NCI-H2107 treated with DMSO at 0.1 percent for 48 hours (cell line): Measurements from ENCODE around the gene MRPL14.

Experiments used
- DNase-seq: peaks from one replicate; lab custom pipeline; 2025; ENCODE audit not compliant: unreplicated experiment; lab: John Stamatoyannopoulos, UW

Gene MRPL14

GRCh38 chr6:44081753-44082152 lies 45.5 kb downstream of the MRPL14 start:
- DNase-seq, result no peak

DNA sequence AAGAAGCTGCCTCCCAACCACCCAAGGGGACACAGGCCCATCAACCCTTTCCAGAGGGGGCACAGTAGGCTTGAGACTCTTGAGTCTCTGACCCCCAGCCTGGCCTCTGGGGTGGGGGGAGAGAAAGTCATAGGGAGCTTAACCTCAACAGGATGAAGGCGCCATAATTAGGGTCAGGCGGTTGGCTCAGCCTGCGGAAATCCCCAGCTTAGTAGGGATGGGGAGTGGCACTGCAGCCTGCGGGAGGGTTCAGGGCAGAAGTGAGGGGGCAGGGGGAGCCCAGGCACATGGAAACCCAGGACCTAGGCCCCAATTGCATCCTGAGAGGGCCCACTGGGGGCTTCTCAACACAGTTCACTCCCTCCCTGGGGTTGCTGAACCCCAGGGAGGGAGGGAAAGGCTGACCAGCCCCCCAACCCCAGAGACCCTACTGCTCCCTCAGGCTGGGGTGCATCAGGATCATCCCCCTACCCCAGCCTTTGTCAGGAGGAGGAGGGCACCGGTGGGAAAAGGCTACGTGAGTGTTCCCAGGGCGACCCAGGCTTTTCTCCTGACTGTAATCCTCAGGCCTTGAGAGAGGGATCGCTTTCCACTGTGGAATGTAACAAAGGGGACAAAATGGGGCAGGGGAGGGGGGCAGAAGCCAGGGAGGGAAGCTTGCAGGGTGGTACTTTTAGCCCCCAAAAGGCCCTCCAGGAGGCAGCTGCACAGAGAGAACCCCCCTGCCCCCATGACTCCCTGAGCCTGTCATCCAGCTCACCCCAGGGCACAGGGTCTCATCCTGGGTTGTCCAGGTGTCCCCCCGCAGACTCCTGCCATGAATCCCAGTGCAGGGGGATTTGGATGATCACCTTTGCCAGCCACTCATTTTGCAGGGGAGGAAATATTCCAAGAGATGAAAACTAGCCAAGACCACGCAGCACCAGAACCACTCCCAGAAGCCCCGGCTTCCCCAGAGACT lies 46.4 kb downstream of the MRPL14 start:
- DNase-seq, result no peak

DNA sequence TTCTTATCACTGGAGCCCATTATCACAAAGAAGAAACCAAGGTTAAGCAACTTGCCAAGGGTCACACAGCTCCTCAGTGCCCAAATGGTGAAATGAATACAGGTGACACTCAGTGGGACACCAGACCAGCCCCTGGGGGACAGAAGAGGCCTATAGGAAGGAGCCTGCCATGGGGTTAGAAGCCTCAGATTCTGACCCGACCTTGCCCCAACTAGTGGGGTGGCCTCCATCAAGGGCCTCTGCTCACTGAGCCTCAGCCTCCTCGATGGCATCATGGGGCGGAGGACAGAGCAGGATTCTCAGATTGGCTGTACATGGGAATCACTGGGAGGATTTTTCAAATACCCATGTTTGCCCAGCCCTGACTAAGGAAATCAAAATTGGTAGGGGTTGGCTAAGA lies 47.6 kb downstream of the MRPL14 start:
- no peak for DNase-seq

DNA sequence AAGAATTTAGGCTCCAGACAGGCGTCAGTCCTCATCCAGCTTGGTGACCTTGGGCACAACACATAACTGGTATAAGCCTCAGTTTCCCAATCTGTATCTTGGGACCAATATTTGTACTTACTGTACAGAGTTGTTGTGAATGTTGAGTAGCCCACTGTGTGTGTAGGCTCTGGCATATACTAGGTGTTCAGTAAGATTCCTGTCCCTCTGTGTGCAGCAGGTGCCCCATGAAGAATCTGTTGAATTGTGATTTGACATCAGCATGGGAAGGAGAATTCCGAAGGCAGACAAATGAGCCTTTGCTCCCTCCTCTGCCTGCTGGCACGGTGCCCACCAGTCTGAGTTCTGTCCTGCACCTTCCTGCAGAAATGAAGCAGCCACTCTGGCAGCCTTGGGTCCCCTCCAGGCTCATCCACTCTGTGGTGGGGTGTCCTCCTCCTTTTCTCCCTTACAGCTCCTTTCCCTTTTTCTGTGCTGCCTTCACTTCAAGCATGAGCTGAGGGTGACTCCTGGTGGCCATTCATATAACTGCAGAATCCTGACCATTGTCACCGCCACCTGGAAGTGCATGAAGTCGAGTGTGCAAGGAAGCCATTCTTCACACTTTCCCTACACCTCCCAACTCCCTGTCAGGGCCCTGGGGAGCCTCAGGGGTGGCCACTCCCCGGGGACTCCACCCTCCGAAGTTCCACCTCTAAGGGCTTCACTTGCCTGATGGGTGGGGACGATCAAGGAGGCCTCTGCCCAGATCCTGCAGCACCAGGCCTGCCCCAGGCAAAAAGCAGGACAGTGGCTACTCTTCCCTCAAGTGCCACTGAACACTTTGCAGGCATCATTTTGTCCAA lies 48.2 kb downstream of the MRPL14 start:
- DNase-seq, result no peak

GRCh38 chr6:44078219-44078826 lies 48.9 kb downstream of the MRPL14 start:
- no peak for DNase-seq

DNA sequence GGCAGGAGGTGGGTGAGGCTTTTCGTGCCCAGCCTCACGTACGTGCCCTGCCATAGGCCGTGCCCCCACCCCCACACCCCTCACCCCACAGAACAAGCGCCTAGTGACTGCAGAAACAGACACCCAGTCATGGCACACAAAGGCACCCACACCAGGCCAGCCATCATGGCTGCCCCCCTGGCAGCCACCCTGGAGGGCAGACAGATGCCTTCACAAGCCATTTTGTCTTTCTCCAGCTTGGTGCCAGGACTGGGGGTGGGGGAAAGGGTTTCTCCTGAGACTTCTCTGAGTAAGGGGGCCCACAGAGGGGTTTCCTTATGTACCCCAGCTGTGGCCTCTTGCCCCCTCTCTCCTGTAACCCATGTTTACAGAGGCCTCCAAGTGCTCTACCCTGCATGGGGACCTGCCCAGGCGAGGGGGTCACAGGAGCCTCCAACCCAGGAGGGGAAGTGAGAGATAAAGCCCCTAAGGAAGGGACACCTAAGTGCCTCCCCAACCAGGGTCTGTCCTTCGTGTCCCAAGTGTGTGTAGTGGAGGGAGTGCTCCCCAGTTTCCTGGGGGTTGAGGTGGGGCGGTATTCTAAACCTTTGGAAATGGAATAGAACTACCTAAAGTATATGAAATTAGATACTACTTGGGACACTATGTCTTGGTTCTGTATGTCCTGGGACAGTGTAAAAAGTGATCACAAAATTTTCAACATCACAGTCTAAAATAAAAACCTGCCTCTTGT lies 49.9 kb downstream of the MRPL14 start:
- DNase-seq, result no peak

DNA sequence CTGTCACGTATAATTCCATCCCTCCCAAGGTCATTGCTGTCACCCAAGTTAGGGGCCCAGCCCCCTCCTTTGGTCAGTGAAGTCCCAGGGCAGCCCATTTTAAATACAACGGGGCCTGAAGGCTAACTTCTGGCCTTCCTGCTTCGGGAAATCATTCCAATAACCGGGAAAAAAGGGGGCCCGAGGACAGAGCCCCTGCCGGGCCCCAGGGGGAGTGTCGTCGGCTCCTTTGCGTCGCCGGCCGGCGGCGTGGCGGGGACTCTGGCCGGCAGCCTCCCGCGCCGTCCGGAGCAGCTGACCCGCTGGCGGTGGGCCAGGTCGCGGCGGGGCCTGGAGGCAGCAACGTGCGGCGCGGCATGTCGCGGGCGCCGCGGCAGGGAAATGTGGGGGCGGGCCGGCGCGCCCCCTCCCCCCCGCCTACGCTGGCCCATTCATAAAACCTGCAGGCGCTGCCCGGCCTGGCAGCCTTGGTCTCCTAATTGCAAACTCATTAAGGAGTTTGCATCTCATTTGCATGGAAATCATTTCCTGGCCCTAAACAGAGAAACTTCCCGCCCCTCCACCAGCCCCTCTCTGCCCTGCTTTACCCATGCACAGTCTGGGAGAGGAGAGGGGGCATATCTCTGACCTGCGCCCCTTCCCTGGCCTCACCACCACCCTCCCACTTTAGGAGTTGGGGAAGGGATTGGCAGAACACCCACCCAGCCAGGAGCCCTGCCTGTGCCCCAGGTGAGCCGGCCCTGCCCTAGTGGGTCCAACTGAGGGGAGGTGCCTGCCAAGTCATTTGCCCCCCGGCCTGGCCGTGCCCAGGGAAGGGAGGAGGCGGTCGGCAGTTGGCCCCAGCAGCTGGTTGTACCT lies 50.7 kb downstream of the MRPL14 start:
- DNase-seq, result no peak

GRCh38 chr6:44075647-44076355 lies 51.5 kb downstream of the MRPL14 start:
- no peak for DNase-seq

DNA sequence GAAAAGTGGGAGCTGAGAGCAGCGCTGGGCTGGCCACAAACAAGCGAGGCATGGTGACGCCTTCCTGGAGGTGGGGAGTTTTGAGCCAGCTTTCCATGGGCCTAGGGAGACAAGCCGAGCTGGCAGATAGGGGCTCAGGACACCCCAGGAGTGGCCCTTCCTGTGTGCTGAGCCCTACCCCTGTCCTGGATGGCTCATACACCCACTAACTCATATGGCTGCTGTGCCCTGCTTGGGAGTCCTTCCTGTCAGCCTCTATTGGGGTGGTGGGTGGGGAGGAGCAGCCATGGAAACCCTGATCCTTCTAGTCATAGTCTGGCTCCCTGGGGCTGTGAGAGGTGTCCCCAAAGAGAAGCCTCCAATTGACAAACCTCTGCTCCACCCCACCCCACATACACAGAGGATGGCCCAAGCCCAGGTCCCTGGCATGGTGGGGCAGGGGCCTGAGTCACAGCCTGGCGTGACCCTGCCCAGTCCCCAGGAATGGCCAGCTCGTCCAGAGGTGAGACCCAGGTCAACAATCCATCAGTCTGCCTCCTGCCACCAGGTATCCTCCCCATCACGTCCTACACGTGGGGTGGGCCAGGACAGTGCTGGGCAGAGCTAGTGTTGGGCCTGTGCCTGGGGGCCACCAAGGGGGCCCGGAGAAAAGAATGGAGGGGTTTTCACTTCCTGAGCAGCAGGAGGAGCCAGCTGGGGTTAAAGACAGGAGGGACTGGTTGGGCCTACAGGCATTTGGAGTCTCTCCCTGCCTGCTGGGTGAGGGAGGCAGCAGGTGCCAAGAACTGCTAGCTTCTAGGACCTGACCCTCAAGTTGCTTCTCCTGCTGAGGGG lies 52.2 kb downstream of the MRPL14 start:
- no peak for DNase-seq

DNA sequence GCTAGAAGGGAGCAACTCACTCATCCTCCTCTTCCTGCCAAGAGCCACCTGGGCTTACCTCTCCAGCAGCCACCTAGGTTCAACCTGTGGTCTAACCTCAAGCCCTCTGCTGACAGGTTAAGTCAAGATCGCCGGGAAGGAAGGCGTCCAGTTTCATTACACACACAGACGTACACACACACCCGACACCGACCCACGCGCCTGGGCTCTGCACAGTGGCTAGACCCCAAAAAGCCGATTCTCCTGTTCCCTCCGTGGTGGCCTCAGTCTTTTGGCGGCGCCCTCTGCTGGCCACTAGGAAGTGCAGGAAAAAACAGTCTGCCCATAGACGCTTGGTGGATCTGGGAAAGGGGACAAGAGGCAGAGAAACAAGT lies 52.8 kb downstream of the MRPL14 start:
- no peak for DNase-seq

DNA sequence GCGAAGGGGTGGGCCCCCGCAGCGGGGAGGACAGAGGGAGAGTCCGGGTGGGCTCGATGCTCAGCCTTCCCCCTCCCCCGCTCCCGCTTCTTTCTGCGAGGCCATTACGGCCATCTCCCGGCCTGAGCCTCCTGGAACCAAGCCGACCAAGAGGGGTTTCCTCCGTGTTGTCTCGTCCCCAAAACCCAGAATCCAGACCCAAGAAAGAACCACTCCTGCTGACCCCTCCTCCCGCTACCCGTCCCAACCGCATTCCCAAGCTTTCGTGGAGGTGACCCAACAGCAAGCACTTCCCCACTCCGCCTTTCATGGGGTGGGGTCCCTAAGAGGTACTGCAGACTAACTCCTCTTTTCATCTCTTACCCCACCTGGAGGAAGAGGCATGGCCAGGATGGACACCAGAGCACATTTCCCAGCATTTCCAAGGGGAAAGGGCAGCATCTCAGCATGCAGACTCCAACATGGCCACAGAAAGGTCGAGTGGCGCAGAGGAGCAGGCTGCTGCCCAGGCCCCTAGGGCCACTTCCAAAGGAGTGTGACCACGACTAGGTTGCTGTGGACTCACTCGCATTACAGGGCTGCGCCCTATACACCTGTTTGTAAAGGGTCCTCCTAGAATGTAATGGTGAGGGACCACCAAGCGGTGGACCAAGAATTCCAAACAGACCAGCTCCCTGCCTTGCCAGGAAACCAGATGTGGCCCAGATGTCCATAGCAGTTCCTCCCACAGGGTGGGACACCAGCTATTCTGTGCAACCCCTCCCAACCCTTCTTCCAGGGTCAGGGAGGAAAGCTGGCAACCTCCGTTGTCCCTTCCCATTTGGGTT lies 53.4 kb downstream of the MRPL14 start:
- no peak for DNase-seq

- no peak for DNase-seq
Measured at GRCh38 chr6:44072959-44073611, 54.2 kb downstream of the MRPL14 start.

- no peak for DNase-seq
Measured at GRCh38 chr6:44072452-44072958, 54.7 kb downstream of the MRPL14 start.

DNA sequence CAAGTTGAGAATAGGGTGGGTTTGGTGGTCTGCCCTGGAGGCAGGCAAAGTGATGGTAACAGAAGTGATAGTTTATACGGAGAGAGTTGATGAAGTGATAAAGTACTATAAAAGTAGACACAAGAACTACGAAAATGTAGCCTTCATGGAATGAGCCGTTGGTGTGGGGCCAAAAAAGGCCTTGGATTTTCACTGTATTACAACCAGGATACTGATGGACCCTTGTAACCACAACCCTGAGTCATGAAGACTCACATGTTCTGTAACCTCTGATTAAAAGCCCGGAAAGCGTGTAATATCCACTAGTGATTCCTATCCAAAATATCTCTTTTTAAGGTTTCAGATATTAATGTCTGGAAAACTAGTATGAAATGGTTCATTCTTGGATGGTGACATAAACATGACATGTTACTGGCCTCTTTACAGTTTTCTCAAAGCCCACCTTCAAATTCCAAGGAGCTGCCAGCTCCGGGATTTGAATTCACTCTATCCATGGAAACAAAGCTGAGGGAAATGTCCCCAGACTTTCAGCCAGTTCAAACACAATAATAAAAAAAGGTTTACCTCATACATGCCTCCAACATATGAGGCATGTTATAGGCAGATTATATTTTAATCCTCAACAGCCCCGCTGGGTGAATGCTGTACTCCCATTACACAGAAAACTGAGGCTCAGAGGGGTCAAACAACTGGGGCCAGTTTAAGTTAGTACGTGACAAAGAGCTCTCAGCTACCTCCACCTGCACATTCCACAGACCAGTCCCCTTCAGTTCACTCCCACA lies 55.4 kb downstream of the MRPL14 start:
- no peak for DNase-seq

- DNase-seq, result no peak
Measured at GRCh38 chr6:44068607-44069296, 58.5 kb downstream of the MRPL14 start.
